ENCODE measurements around the gene RASSF1. TPM values are rescaled to one million over a fixed set of nuclear protein-coding genes. Genes with fewer than 3 reads are reported as not detected.
A peak's percentile ranks its signal among the peaks of the same experiment; 100 is the strongest.

The RASSF1 gene
- total RNA-seq, 1 experiment from 2014 or later = 14.7 TPM

- BruUV-seq (replicated peaks) = no TSS peak
Measured at GRCh38 chr3:50302095-50303012, 38.3 kb downstream of the RASSF1 start.

GRCh38 chr3:50300681-50301254 is 39.9 kb downstream of the RASSF1 start:
- no peaks in the 10 kb centered on the region for H3K27me3 Mint-ChIP-seq (ENCODE audit: unreplicated experiment)
- H3K36me3 Mint-ChIP-seq (ENCODE audit: insufficient read depth, unreplicated experiment) = peaks cover 28% of the 10 kb centered on the region
- H3K9me3 Mint-ChIP-seq (ENCODE audit: low read depth, unreplicated experiment) = no peaks in the 10 kb centered on the region
- H3K4me1 Mint-ChIP-seq (ENCODE audit: low read depth, unreplicated experiment) = peaks cover 24% of the 10 kb centered on the region
- peak overlapping the region; percentile 85 for H3K27ac Mint-ChIP-seq (ENCODE audit: unreplicated experiment)
- DNase-seq = no peak
- no TSS peak for BruUV-seq (replicated peaks)
- intact Hi-C loops (cut with micrococcal nuclease; ENCODE audit: unreplicated experiment) = no loop called here
- peak overlapping the region; percentile 96 for H3K4me3 Mint-ChIP-seq (ENCODE audit: low read depth, unreplicated experiment)
- no peak for TF ChIP-seq CTCF (IDR thresholded peaks at IDR 0.05; ENCODE audit: unreplicated experiment)
- CTCF ChIA-PET = no interaction called here

More at GRCh38 chr3:50302095-50303012, 38.3 kb downstream of the RASSF1 start:
- Mint-ChIP-seq H3K9me3 (ENCODE audit: low read depth, unreplicated experiment) (no peaks in the 10 kb centered on the region), H3K27ac (ENCODE audit: unreplicated experiment) (no peak overlapping the region), H3K4me3 (ENCODE audit: low read depth, unreplicated experiment) (no peak overlapping the region), H3K27me3 (ENCODE audit: unreplicated experiment) (no peaks in the 10 kb centered on the region), H3K36me3 (ENCODE audit: insufficient read depth, unreplicated experiment) (peaks cover 28% of the 10 kb centered on the region), H3K4me1 (ENCODE audit: low read depth, unreplicated experiment) (peaks cover 24% of the 10 kb centered on the region)
- no peak for TF ChIP-seq CTCF (IDR thresholded peaks at IDR 0.05; ENCODE audit: unreplicated experiment)
- intact Hi-C loops (cut with micrococcal nuclease; ENCODE audit: unreplicated experiment) = no loop called here
- CTCF ChIA-PET = interaction anchor here (0.8 to 1.2 kb wide), 2 partner anchors 15 to 22 kb away, joined by 3 to 7 read pairs; no protein-coding TSS in a partner anchor
- no peak for DNase-seq

GRCh38 chr3:50299929-50300680 is 40.5 kb downstream of the RASSF1 start:
- no peak for DNase-seq
- Mint-ChIP-seq H3K27me3 (ENCODE audit: unreplicated experiment) (no peaks in the 10 kb centered on the region), H3K36me3 (ENCODE audit: insufficient read depth, unreplicated experiment) (peaks cover 28% of the 10 kb centered on the region), H3K27ac (ENCODE audit: unreplicated experiment) (peak overlapping the region; percentile 85), H3K4me1 (ENCODE audit: low read depth, unreplicated experiment) (peaks cover 24% of the 10 kb centered on the region), H3K9me3 (ENCODE audit: low read depth, unreplicated experiment) (no peaks in the 10 kb centered on the region), H3K4me3 (ENCODE audit: low read depth, unreplicated experiment) (peak overlapping the region; percentile 96)
- BruUV-seq (replicated peaks) = TSS peak; percentile 96
- CTCF ChIA-PET = interaction anchor here (0.8 to 1.6 kb wide), 6 partner anchors 17 to 74 kb away, joined by 3 to 6 read pairs (median 4); no protein-coding TSS in a partner anchor
- TF ChIP-seq CTCF (IDR thresholded peaks at IDR 0.05; ENCODE audit: unreplicated experiment) = no peak
- intact Hi-C loops (cut with micrococcal nuclease; ENCODE audit: unreplicated experiment) = no loop called here

- CTCF ChIA-PET = interaction anchor here (0.8 to 1.6 kb wide), 6 partner anchors 17 to 73 kb away, joined by 3 to 6 read pairs (median 4); no protein-coding TSS in a partner anchor
- DNase-seq = no peak
- Mint-ChIP-seq H3K27ac (ENCODE audit: unreplicated experiment) (peak overlapping the region; percentile 85), H3K4me3 (ENCODE audit: low read depth, unreplicated experiment) (peak overlapping the region; percentile 96), H3K36me3 (ENCODE audit: insufficient read depth, unreplicated experiment) (peaks cover 28% of the 10 kb centered on the region), H3K27me3 (ENCODE audit: unreplicated experiment) (no peaks in the 10 kb centered on the region), H3K9me3 (ENCODE audit: low read depth, unreplicated experiment) (no peaks in the 10 kb centered on the region), H3K4me1 (ENCODE audit: low read depth, unreplicated experiment) (peaks cover 24% of the 10 kb centered on the region)
- no peak for TF ChIP-seq CTCF (IDR thresholded peaks at IDR 0.05; ENCODE audit: unreplicated experiment)
- BruUV-seq (replicated peaks) = no TSS peak
- intact Hi-C loops (cut with micrococcal nuclease; ENCODE audit: unreplicated experiment) = no loop called here
Measured at GRCh38 chr3:50299638-50299928, 41.1 kb downstream of the RASSF1 start.
